A549 treated with GW870086 at 1 μM for 4 hours (cell line): ENCODE measurements around the gene TNRC6B. TPM values are rescaled to one million over a fixed set of nuclear protein-coding genes. Genes with fewer than 3 reads are reported as not detected.

Experiments
- total RNA-seq: library from RNA; stranded (reverse); fragments of 200-300 nt; extraction: Qiagen RNA extraction; gene quantifications from 5 replicates; pipeline ENCODE4 v1.2.3, GENCODE V29; 2022; ENCODE audit warnings: low read depth

TNRC6B gene
- total RNA-seq = 3.8 to 5.8 TPM (median 4.3 TPM) in 5 replicates

DNA sequence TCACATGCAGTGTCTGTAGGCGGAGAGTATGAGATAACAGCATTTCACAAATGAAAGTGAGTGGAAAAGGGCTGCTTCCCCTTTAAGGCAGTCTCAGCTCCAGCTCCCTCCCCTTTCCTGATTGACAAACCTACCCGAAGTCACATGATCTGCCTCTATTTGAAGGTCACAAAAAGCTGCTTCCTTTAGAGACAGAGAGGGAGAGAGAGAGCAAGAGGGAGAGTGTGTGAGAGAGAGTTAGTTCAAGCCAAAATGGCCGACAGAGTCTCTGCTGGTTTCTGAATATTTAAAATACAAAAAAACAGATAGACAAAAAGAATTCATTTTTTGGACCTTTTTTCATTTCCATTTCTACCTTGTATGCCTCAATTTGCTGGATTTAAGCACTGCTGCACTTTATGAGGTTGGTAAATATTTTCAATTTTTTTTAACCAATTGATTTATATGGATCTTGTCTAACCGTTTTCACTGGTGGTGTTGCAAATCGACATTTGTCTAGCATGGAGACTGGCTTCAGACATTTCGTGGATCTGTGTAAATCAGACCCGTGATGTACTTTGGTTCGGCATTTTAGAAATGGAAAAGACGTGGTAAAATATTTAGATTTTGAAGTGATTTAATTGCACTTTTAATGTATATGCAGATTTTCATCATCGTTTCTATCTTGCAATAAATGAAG is at the start of gene TNRC6B:
TSS of gene TNRC6B (plus strand) at position 188 of the 679 bp plus-strand sequence. CDS start at position 399, 211 bp downstream.

DNA sequence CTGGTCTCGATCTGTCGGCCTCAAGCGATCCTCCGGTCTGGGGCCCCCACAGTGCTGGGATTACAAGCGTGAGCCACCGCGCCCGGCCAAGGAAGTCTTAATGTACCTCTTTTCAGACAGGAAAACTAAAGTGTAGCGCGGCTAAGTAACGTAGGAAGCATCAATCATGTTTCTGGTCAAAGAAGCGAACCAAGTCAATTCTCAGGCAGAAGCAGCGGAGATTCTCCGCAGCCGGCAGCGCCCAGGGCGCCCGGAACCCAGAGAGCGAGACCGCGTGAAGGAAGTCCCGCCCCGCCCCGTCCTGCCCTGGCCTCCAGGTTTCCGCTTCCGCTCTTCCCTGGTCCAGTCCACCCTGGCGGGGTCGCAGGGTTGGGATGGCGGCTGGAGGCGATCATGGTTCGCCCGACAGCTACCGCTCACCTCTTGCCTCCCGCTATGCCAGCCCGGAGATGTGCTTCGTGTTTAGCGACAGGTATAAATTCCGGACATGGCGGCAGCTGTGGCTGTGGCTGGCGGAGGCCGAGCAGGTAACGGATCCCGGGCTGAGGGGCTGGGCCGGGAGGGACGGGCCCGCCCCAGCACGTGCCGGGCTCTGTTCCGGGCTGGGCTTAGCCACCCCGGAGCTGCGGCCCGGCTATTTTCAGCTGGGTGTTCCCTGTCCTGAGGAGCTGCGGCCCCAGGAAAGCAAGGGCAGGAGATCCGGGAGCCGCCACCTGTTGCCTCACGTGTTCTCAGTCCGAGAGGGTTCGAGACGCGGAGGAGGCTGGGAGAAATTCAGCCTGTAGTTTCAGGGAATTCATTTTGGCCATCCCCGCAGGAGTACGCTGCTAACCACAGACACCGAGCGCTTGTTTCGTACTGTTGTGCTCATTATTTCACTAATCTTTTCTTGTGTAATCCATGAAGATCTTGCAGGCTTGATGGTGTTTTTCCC is 168.7 kb downstream of the TNRC6B start, which contains the start of gene ADSL:
TSS of gene ADSL (plus strand) at position 316 of the 934 bp plus-strand sequence. CDS start at position 375, 59 bp downstream.

Other genes starting within 250 kb of the TNRC6B start
- gene TMA7B, start 217.5 kb upstream of the TNRC6B start, total RNA-seq = not detected in 5 replicates
- not detected in 5 replicates for gene FAM83F, start 183.0 kb upstream of the TNRC6B start, total RNA-seq
- 90.8 to 101 TPM (median 93.1 TPM) in 5 replicates for gene ADSL, start 168.6 kb downstream of the TNRC6B start, total RNA-seq
- gene SGSM3, start 192.7 kb downstream of the TNRC6B start, total RNA-seq = 13.0 to 19.8 TPM (median 18.6 TPM) in 5 replicates